Activated naive CD8-positive, alpha-beta T cell treated with anti-CD3 and anti-CD28 coated beads, Interleukin-2, amount 10 ng/mL, durations not matched to agents 7 days and 5 days (primary cell): Measurements from ENCODE around the gene CALHM6. TPM values are rescaled to one million over a fixed set of nuclear protein-coding genes. Genes with fewer than 3 reads are reported as not detected.
A peak's percentile ranks its signal among the peaks of the same experiment; 100 is the strongest.

ENCODE experiments used
- ATAC-seq: fragments of 150-1000 bp; cut with Tn5 transposase; one replicate; pipeline ENCODE4 v1.10.0; 2021; ENCODE audit warnings: low read depth, moderate library complexity
- POLR2A ChIA-PET: fragments of 350-600 bp; sonication (Branson Sonifier 250); formaldehyde crosslinking; loops from one replicate; lab custom pipeline; 2021; ENCODE audit warnings: antibody characterized with exemption; lab: Charles Lee
- DNase-seq: peaks from one replicate; pipeline ENCODE4 v3.0.0; 2021
- H3K27ac Mint-ChIP-seq: one replicate; pipeline ENCODE4 v1.8.0; 2022; ENCODE audit warnings: mild to moderate bottlenecking, mixed read lengths
- H3K27me3 Mint-ChIP-seq: one replicate; pipeline ENCODE4 v1.8.0; 2022; ENCODE audit warnings: mild to moderate bottlenecking, moderate library complexity, mixed read lengths
- H3K36me3 Mint-ChIP-seq: one replicate; pipeline ENCODE4 v1.8.0; 2021; ENCODE audit warnings: mild to moderate bottlenecking, mixed read lengths
- H3K4me1 Mint-ChIP-seq: one replicate; pipeline ENCODE4 v1.8.0; 2021; ENCODE audit warnings: mixed read lengths
- H3K4me3 Mint-ChIP-seq: one replicate; pipeline ENCODE4 v1.8.0; 2022; ENCODE audit warnings: mild to moderate bottlenecking, moderate library complexity, mixed read lengths
- H3K9me3 Mint-ChIP-seq: one replicate; pipeline ENCODE4 v1.8.0; 2021; ENCODE audit warnings: mixed read lengths
- total RNA-seq, 2 experiments: library from RNA; stranded (reverse); gene quantifications; one replicate each; pipeline ENCODE4 v1.2.3, GENCODE V29; 2021

CALHM6 gene
- total RNA-seq, 2 experiments from 2014 or later = 23.2 to 26.7 TPM

- POLR2A ChIA-PET = no interaction called here
- Mint-ChIP-seq H3K9me3 (no peaks in the 10 kb centered on the region), H3K27ac (peak overlapping the region; percentile 24), H3K27me3 (peaks cover 22% of the 10 kb centered on the region), H3K4me3 (no peak overlapping the region), H3K4me1 (peaks cover 31% of the 10 kb centered on the region), H3K36me3 (peaks cover 17% of the 10 kb centered on the region)
- DNase-seq = no peak
- no peak for ATAC-seq
Measured at GRCh38 chr6:116450185-116450710, 10.9 kb upstream of the CALHM6 start.

- peak overlapping the region; percentile 62 for H3K4me3 Mint-ChIP-seq
- POLR2A ChIA-PET = no interaction called here
- ATAC-seq (peak; percentile 75), DNase-seq (no peak)
- H3K4me1 Mint-ChIP-seq = peaks cover 30% of the 10 kb centered on the region
- H3K9me3 Mint-ChIP-seq = no peaks in the 10 kb centered on the region
- H3K27ac Mint-ChIP-seq = peak overlapping the region; percentile 32
- peaks cover 21% of the 10 kb centered on the region for H3K36me3 Mint-ChIP-seq
- H3K27me3 Mint-ChIP-seq = peaks cover 22% of the 10 kb centered on the region
Measured at GRCh38 chr6:116450769-116451740, 10.1 kb upstream of the CALHM6 start.

DNA sequence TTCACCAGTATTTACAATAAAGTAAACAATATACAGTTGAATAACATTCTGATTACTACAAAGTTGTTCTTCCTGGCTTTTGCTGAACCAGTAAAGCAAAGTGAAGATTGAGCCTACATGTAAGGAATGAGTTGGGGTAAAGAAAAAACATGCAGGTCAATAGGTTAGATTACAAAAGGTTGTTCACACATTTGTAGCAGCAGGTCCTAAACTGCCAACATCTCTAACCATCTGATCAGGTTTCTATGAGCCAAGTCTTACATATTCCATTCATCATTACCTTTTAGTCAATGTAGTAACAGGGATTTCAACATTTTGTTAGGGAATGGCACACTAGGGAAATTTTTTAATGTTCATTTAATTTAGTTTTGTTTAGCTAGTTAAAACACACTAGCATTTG is 9.3 kb upstream of the CALHM6 start:
- Mint-ChIP-seq H3K27ac (no peak overlapping the region), H3K9me3 (no peaks in the 10 kb centered on the region), H3K36me3 (peaks cover 21% of the 10 kb centered on the region), H3K4me1 (peaks cover 34% of the 10 kb centered on the region), H3K4me3 (no peak overlapping the region), H3K27me3 (peaks cover 22% of the 10 kb centered on the region)
- ATAC-seq (no peak), DNase-seq (no peak)
- POLR2A ChIA-PET = interaction anchor here (0.6 kb wide), 1 partner anchor 214 kb away, joined by 5 read pairs; no protein-coding TSS in a partner anchor

DNA sequence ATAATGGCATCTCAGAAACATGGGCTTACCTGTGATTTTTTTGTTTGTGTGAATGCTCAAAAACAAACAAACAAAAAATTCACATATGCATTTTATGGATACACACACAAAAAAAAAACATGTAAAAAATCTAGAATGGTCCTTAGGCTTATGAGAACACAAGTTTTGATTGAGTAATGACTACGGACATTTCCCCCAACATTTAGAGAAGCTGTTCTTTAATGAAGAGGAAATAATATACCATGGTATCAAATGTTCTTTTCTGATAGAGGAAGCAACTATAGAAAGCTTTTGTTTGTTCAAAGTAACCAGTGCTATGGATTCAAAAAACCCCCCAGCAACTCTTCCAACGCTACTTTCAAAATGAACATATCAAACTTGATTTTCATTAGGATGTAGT is 8.6 kb upstream of the CALHM6 start:
- POLR2A ChIA-PET = interaction anchor here (0.6 kb wide), 1 partner anchor 213 kb away, joined by 5 read pairs; no protein-coding TSS in a partner anchor
- Mint-ChIP-seq H3K9me3 (no peaks in the 10 kb centered on the region), H3K27me3 (peaks cover 20% of the 10 kb centered on the region), H3K27ac (no peak overlapping the region), H3K36me3 (peaks cover 21% of the 10 kb centered on the region), H3K4me1 (peaks cover 37% of the 10 kb centered on the region), H3K4me3 (no peak overlapping the region)
- no peak for DNase-seq
- ATAC-seq = no peak

- Mint-ChIP-seq H3K36me3 (peaks cover 11% of the 10 kb centered on the region), H3K27me3 (peaks cover 9% of the 10 kb centered on the region), H3K4me3 (no peak overlapping the region), H3K9me3 (no peaks in the 10 kb centered on the region), H3K4me1 (peaks cover 39% of the 10 kb centered on the region), H3K27ac (no peak overlapping the region)
- POLR2A ChIA-PET = no interaction called here
- DNase-seq = no peak
- no peak for ATAC-seq
Measured at GRCh38 chr6:116456106-116456505, 5.1 kb upstream of the CALHM6 start.

- Mint-ChIP-seq H3K27me3 (peaks cover 9% of the 10 kb centered on the region), H3K4me3 (peak overlapping the region; percentile 60), H3K27ac (peak overlapping the region; percentile 63), H3K9me3 (no peaks in the 10 kb centered on the region), H3K4me1 (peaks cover 37% of the 10 kb centered on the region), H3K36me3 (peaks cover 11% of the 10 kb centered on the region)
- ATAC-seq (peak; percentile 35), DNase-seq (no peak)
- POLR2A ChIA-PET = interaction anchor here (0.6 kb wide), 1 partner anchor 215 kb away, joined by 5 read pairs; no protein-coding TSS in a partner anchor
Measured at GRCh38 chr6:116456927-116457326, 4.2 kb upstream of the CALHM6 start.

DNA sequence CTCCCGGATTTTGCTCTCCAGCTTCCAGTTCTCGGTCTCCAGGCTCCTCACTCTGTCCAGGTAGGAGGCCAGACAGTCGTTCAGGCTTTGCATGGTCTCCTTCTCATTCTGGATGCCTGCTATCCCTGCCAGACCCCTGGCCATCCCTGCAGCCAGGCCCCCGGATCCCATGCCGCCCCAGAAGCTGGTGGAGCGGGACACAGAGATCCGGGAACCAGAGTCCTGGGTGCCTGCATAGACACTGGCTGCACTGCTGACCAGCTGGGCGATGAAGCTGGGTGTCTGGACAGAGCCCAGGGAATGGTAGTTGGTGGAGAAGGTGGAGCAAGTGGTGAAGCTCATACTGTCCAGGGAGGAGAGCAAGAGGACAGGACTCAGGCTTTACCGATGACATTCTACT is 2.9 kb upstream of the CALHM6 start:
- Mint-ChIP-seq H3K27ac (no peak overlapping the region), H3K9me3 (no peaks in the 10 kb centered on the region), H3K27me3 (peaks cover 16% of the 10 kb centered on the region), H3K4me3 (no peak overlapping the region), H3K4me1 (peaks cover 40% of the 10 kb centered on the region), H3K36me3 (peaks cover 9% of the 10 kb centered on the region)
- POLR2A ChIA-PET = no interaction called here
- no peak for DNase-seq
- ATAC-seq = no peak

GRCh38 chr6:116459927-116460326 is 1.2 kb upstream of the CALHM6 start:
- H3K9me3 Mint-ChIP-seq = no peaks in the 10 kb centered on the region
- H3K36me3 Mint-ChIP-seq = peaks cover 10% of the 10 kb centered on the region
- DNase-seq (no peak), ATAC-seq (no peak)
- H3K4me3 Mint-ChIP-seq = no peak overlapping the region
- POLR2A ChIA-PET = no interaction called here
- peaks cover 45% of the 10 kb centered on the region for H3K4me1 Mint-ChIP-seq
- no peak overlapping the region for H3K27ac Mint-ChIP-seq
- peaks cover 17% of the 10 kb centered on the region for H3K27me3 Mint-ChIP-seq

GRCh38 chr6:116461932-116462885 is 1.0 kb downstream of the CALHM6 start:
- peak overlapping the region; percentile 77 for H3K27ac Mint-ChIP-seq
- POLR2A ChIA-PET = interaction anchor here (0.6 kb wide), 1 partner anchor 146 kb away, joined by 4 read pairs; no protein-coding TSS in a partner anchor
- H3K4me3 Mint-ChIP-seq = peak overlapping the region; percentile 77
- DNase-seq (peak; percentile 78), ATAC-seq (peak; percentile 91)
- H3K36me3 Mint-ChIP-seq = peaks cover 6% of the 10 kb centered on the region
- H3K9me3 Mint-ChIP-seq = no peaks in the 10 kb centered on the region
- H3K27me3 Mint-ChIP-seq = peaks cover 19% of the 10 kb centered on the region
- H3K4me1 Mint-ChIP-seq = peaks cover 40% of the 10 kb centered on the region

DNA sequence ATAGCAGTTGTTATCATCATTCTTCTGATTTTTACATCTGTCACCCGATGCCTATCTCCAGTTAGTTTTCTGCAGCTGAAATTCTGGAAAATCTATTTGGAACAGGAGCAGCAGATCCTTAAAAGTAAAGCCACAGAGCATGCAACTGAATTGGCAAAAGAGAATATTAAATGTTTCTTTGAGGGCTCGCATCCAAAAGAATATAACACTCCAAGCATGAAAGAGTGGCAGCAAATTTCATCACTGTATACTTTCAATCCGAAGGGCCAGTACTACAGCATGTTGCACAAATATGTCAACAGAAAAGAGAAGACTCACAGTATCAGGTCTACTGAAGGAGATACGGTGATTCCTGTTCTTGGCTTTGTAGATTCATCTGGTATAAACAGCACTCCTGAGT is 2.1 kb downstream of the CALHM6 start:
- no peak for ATAC-seq
- POLR2A ChIA-PET = no interaction called here
- peaks cover 35% of the 10 kb centered on the region for H3K4me1 Mint-ChIP-seq
- H3K27me3 Mint-ChIP-seq = peaks cover 22% of the 10 kb centered on the region
- H3K9me3 Mint-ChIP-seq = no peaks in the 10 kb centered on the region
- H3K36me3 Mint-ChIP-seq = peaks cover 6% of the 10 kb centered on the region
- peak overlapping the region; percentile 77 for H3K4me3 Mint-ChIP-seq
- H3K27ac Mint-ChIP-seq = no peak overlapping the region
- no peak for DNase-seq

DNA sequence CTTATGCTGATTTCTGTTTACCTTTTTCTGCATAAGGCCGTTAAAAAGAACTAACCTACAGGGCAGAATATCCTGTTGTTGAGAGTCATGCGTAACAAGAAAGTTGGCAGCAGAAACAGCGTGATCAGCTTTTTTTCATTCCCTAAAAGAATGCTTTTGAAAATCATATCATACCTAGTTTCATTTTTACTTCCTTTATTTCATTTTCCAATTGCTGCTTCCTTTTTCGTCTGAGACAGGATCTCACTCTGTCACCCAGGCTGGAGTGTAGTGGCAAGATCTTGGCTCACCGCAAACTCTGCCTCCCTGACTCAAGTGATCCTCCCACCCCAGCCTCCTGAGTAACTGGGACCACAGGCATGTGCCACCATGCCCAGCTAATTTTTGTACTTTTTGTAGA is 4.1 kb downstream of the CALHM6 start:
- ATAC-seq (no peak), DNase-seq (no peak)
- H3K9me3 Mint-ChIP-seq = no peaks in the 10 kb centered on the region
- POLR2A ChIA-PET = no interaction called here
- no peak overlapping the region for H3K27ac Mint-ChIP-seq
- peaks cover 6% of the 10 kb centered on the region for H3K36me3 Mint-ChIP-seq
- H3K4me3 Mint-ChIP-seq = peak overlapping the region; percentile 16
- peaks cover 28% of the 10 kb centered on the region for H3K4me1 Mint-ChIP-seq
- H3K27me3 Mint-ChIP-seq = peaks cover 24% of the 10 kb centered on the region

- Mint-ChIP-seq H3K4me3 (no peak overlapping the region), H3K9me3 (no peaks in the 10 kb centered on the region), H3K27me3 (peaks cover 27% of the 10 kb centered on the region), H3K27ac (no peak overlapping the region), H3K4me1 (peaks cover 15% of the 10 kb centered on the region), H3K36me3 (peaks cover 6% of the 10 kb centered on the region)
- no peak for DNase-seq
- ATAC-seq = no peak
- POLR2A ChIA-PET = no interaction called here
Measured at GRCh38 chr6:116467096-116467495, 5.9 kb downstream of the CALHM6 start.

- no peak overlapping the region for H3K4me3 Mint-ChIP-seq
- H3K27ac Mint-ChIP-seq = no peak overlapping the region
- no peak for DNase-seq
- H3K27me3 Mint-ChIP-seq = peaks cover 25% of the 10 kb centered on the region
- H3K9me3 Mint-ChIP-seq = no peaks in the 10 kb centered on the region
- ATAC-seq = no peak
- peaks cover 14% of the 10 kb centered on the region for H3K4me1 Mint-ChIP-seq
- H3K36me3 Mint-ChIP-seq = peaks cover 6% of the 10 kb centered on the region
- POLR2A ChIA-PET = no interaction called here
Measured at GRCh38 chr6:116467514-116467913, 6.3 kb downstream of the CALHM6 start.
